Vagina (tissue), 2 donors: ENCODE measurements around the gene FCN1. TPM values are rescaled to one million over a fixed set of nuclear protein-coding genes. Genes with fewer than 3 reads are reported as not detected.

Source experiments
- DNase-seq, 2 donors: peaks; one replicate each; pipeline ENCODE4 v3.0.0-alpha.2; 2017; ENCODE audit errors: extremely low spot score in 2 of 2
- H3K27ac ChIP-seq: fragments of 200-600 bp; sonication (generic); one replicate; pipeline ENCODE4 v1.5.1; 2019
- H3K27me3 ChIP-seq: fragments of 200-600 bp; sonication (generic); one replicate; pipeline ENCODE4 v1.5.1; 2019
- H3K36me3 ChIP-seq, 2 donors: fragments of 200-600 bp; sonication (generic); one replicate each; pipeline ENCODE4 v1.5.1; 2017 to 2019
- H3K4me1 ChIP-seq: fragments of 200-600 bp; sonication (generic); one replicate; pipeline ENCODE4 v1.5.1; 2019
- H3K4me3 ChIP-seq, 2 donors: fragments of 200-600 bp; sonication (generic); 1 replicate in 1 of 2; 2 replicates in 1 of 2; pipeline ENCODE4 v1.5.1; 2016 to 2019
- H3K9me3 ChIP-seq: fragments of 200-600 bp; sonication (generic); one replicate; pipeline ENCODE4 v1.5.1; 2019
- CTCF ChIP-seq, 3 experiments: fragments of 450-650 bp in 2 of 3; fragments of 200-600 bp in 1 of 3; sonication (generic) in 1 of 3; IDR thresholded peaks; one replicate each; pipeline ENCODE4 v1.5.1; 2017 to 2019; ENCODE audit warnings: antibody characterized with exemption in 3 of 3, mild to moderate bottlenecking in 2 of 3, moderate library complexity in 2 of 3
- POLR2A ChIP-seq, 2 donors: fragments of 450-650 bp; IDR thresholded peaks; one replicate each; pipeline ENCODE4 v1.6.1; 2017; ENCODE audit warnings: antibody characterized with exemption in 2 of 2, mild to moderate bottlenecking in 2 of 2, moderate library complexity in 2 of 2
- POLR2AphosphoS5 ChIP-seq, 2 donors: sonication (generic); formaldehyde crosslinking; IDR thresholded peaks; one replicate each; pipeline ENCODE4 v1.9.0; 2017; ENCODE audit warnings: antibody characterized with exemption in 2 of 2, mild to moderate bottlenecking in 2 of 2, low read depth in 1 of 2; ENCODE audit not compliant: insufficient read depth in 1 of 2
- intact Hi-C: fragments of 100-400 bp; cut with DNase I; formaldehyde crosslinking; loops from one replicate; pipeline ENCODE4 v1.15.1; 2023
- total RNA-seq: library from RNA; depleted of rRNA; stranded (reverse); fragments of >200 nt; gene quantifications from one replicate; pipeline ENCODE4 v1.2.3, GENCODE V29; 2016

FCN1 gene
- total RNA-seq, 1 donor from 2014 or later: 1.7 TPM

GRCh38 chr9:134890155-134890495 lies 27.6 kb downstream of the FCN1 start:
- Histone ChIP-seq H3K4me3 (no peak overlapping the region), H3K9me3 (no peaks in the 10 kb centered on the region), H3K36me3 (no peaks in the 10 kb centered on the region), H3K27me3 (no peaks in the 10 kb centered on the region), H3K27ac (no peak overlapping the region), H3K4me1 (peaks cover 2% of the 10 kb centered on the region)
- TF ChIP-seq POLR2A (IDR thresholded peaks at IDR 0.05): no peak
- no peak for TF ChIP-seq POLR2AphosphoS5 (IDR thresholded peaks at IDR 0.05; ENCODE audit: insufficient read depth in 1 of 2, low read depth in 1 of 2)
- no peak for TF ChIP-seq CTCF (IDR thresholded peaks at IDR 0.05)
- peak in 1 of 2 donors; percentile 79 for DNase-seq
- intact Hi-C loops: no loop called here

- H3K27ac ChIP-seq: no peak overlapping the region
- DNase-seq: peak in 1 of 2 donors; percentile 72
- H3K4me1 ChIP-seq: no peaks in the 10 kb centered on the region
- no peaks in the 10 kb centered on the region for H3K36me3 ChIP-seq
- no peaks in the 10 kb centered on the region for H3K9me3 ChIP-seq
- no peak overlapping the region for H3K4me3 ChIP-seq
- TF ChIP-seq POLR2A (IDR thresholded peaks at IDR 0.05) (no peak), CTCF (IDR thresholded peaks at IDR 0.05) (no peak), POLR2AphosphoS5 (IDR thresholded peaks at IDR 0.05; ENCODE audit: insufficient read depth in 1 of 2, low read depth in 1 of 2) (no peak)
- no peaks in the 10 kb centered on the region for H3K27me3 ChIP-seq
- intact Hi-C loops: no loop called here
Measured at GRCh38 chr9:134889386-134890154, 28.1 kb downstream of the FCN1 start.

- Histone ChIP-seq H3K36me3 (no peaks in the 10 kb centered on the region), H3K27me3 (no peaks in the 10 kb centered on the region), H3K4me1 (no peaks in the 10 kb centered on the region), H3K27ac (no peak overlapping the region), H3K9me3 (no peaks in the 10 kb centered on the region), H3K4me3 (no peak overlapping the region)
- intact Hi-C loops: no loop called here
- TF ChIP-seq POLR2A (IDR thresholded peaks at IDR 0.05): no peak
- TF ChIP-seq POLR2AphosphoS5 (IDR thresholded peaks at IDR 0.05; ENCODE audit: insufficient read depth in 1 of 2, low read depth in 1 of 2): no peak
- TF ChIP-seq CTCF (IDR thresholded peaks at IDR 0.05): no peak
- peak in 1 of 2 donors; percentile 85 for DNase-seq
Measured at GRCh38 chr9:134888603-134889190, 29.0 kb downstream of the FCN1 start.

GRCh38 chr9:134887686-134888602 lies 29.8 kb downstream of the FCN1 start:
- no peak overlapping the region for H3K27ac ChIP-seq
- no peaks in the 10 kb centered on the region for H3K36me3 ChIP-seq
- intact Hi-C loops: no loop called here
- no peaks in the 10 kb centered on the region for H3K4me1 ChIP-seq
- no peaks in the 10 kb centered on the region for H3K9me3 ChIP-seq
- no peak for TF ChIP-seq CTCF (IDR thresholded peaks at IDR 0.05)
- H3K4me3 ChIP-seq: no peak overlapping the region
- peak in 1 of 2 donors; percentile 91 for DNase-seq
- no peaks in the 10 kb centered on the region for H3K27me3 ChIP-seq
